Left ventricle myocardium inferior (tissue), 1 donor: ENCODE data around the gene IL1RAPL1. TPM values are rescaled to one million over a fixed set of nuclear protein-coding genes. Genes with fewer than 3 reads are reported as not detected.

Source experiments
- DNase-seq: peaks from one replicate; pipeline ENCODE4 v3.0.0-alpha.2; 2020
- H3K27ac ChIP-seq: fragments of 200-600 bp; replicated peaks from 2 replicates; pipeline ENCODE4 v1.8.0; 2021
- H3K27me3 ChIP-seq: fragments of 200-600 bp; 2 replicates; pipeline ENCODE4 v1.8.0; 2021; ENCODE audit warnings: low read depth
- H3K36me3 ChIP-seq: fragments of 200-600 bp; 2 replicates; pipeline ENCODE4 v1.8.0; 2021
- H3K4me1 ChIP-seq: fragments of 200-600 bp; 2 replicates; pipeline ENCODE4 v1.8.0; 2021
- H3K4me3 ChIP-seq: fragments of 200-600 bp; 2 replicates; pipeline ENCODE4 v1.8.0; 2021; ENCODE audit warnings: mild to moderate bottlenecking, moderate library complexity
- H3K9me3 ChIP-seq: fragments of 200-600 bp; replicated peaks from 2 replicates; pipeline ENCODE4 v1.8.0; 2021
- CTCF ChIP-seq: fragments of 200-600 bp; IDR thresholded peaks from 2 replicates; pipeline ENCODE4 v1.8.0; 2021; ENCODE audit warnings: antibody characterized with exemption, mild to moderate bottlenecking, borderline replicate concordance
- intact Hi-C: fragments of 100-400 bp; cut with micrococcal nuclease; formaldehyde crosslinking; loops from one replicate; pipeline ENCODE4 v1.11.0; 2022
- total RNA-seq: library from RNA; stranded (reverse); fragmentation: NEBNext Ultra II Directional; extraction: Animal tissue kit (Norgen Biotek cat#: 25700); gene quantifications from one replicate; pipeline ENCODE4 v1.2.1, GENCODE V29; 2021
- donor health status: DM: no; HTN: yes; CAD: no; lungs with severe emphysema.

Gene IL1RAPL1
- total RNA-seq, 1 donor from 2014 or later: 1.9 TPM

GRCh38 chrX:29851857-29852605, 1264.8 kb downstream of the IL1RAPL1 start:
- no peak for DNase-seq
- no peak for TF ChIP-seq CTCF
- Histone ChIP-seq H3K4me1 (no peaks in the 10 kb centered on the region), H3K4me3 (no peak overlapping the region), H3K27me3 (no peaks in the 10 kb centered on the region), H3K27ac (no peak overlapping the region), H3K36me3 (no peaks in the 10 kb centered on the region), H3K9me3 (no peaks in the 10 kb centered on the region)
- intact Hi-C loops: no loop called here

- Histone ChIP-seq H3K27me3 (no peaks in the 10 kb centered on the region), H3K9me3 (no peaks in the 10 kb centered on the region), H3K27ac (no peak overlapping the region), H3K4me3 (no peak overlapping the region), H3K36me3 (no peaks in the 10 kb centered on the region), H3K4me1 (no peaks in the 10 kb centered on the region)
- TF ChIP-seq CTCF: no peak
- intact Hi-C loops: no loop called here
- no peak for DNase-seq
Measured at GRCh38 chrX:29852767-29853166, 1265.5 kb downstream of the IL1RAPL1 start.

GRCh38 chrX:29858714-29859113, 1271.5 kb downstream of the IL1RAPL1 start:
- Histone ChIP-seq H3K27ac (no peak overlapping the region), H3K36me3 (no peaks in the 10 kb centered on the region), H3K9me3 (no peaks in the 10 kb centered on the region), H3K4me1 (no peaks in the 10 kb centered on the region), H3K4me3 (no peak overlapping the region), H3K27me3 (no peaks in the 10 kb centered on the region)
- TF ChIP-seq CTCF: no peak
- intact Hi-C loops: no loop called here
- no peak for DNase-seq

GRCh38 chrX:29862126-29862677, 1275.0 kb downstream of the IL1RAPL1 start:
- Histone ChIP-seq H3K9me3 (no peaks in the 10 kb centered on the region), H3K4me1 (no peaks in the 10 kb centered on the region), H3K36me3 (no peaks in the 10 kb centered on the region), H3K4me3 (no peak overlapping the region), H3K27me3 (no peaks in the 10 kb centered on the region), H3K27ac (no peak overlapping the region)
- no peak for TF ChIP-seq CTCF
- intact Hi-C loops: no loop called here
- DNase-seq: no peak

- Histone ChIP-seq H3K27ac (no peak overlapping the region), H3K4me3 (no peak overlapping the region), H3K4me1 (no peaks in the 10 kb centered on the region), H3K27me3 (no peaks in the 10 kb centered on the region), H3K36me3 (no peaks in the 10 kb centered on the region), H3K9me3 (no peaks in the 10 kb centered on the region)
- no peak for DNase-seq
- intact Hi-C loops: no loop called here
- no peak for TF ChIP-seq CTCF
Measured at GRCh38 chrX:29867971-29868370, 1280.7 kb downstream of the IL1RAPL1 start.
